GM12872 (cell line): ENCODE data around the gene RPS19BP1.

Experiments used
- TF ChIP-seq, protein P1 (sequence below): IDR thresholded peaks from 3 replicates; pipeline ENCODE4 v1.5.1; 2011; ENCODE audit warnings: low read depth, mild to moderate bottlenecking, low read length, moderate library complexity; ENCODE audit not compliant: insufficient read depth

Gene RPS19BP1

DNA sequence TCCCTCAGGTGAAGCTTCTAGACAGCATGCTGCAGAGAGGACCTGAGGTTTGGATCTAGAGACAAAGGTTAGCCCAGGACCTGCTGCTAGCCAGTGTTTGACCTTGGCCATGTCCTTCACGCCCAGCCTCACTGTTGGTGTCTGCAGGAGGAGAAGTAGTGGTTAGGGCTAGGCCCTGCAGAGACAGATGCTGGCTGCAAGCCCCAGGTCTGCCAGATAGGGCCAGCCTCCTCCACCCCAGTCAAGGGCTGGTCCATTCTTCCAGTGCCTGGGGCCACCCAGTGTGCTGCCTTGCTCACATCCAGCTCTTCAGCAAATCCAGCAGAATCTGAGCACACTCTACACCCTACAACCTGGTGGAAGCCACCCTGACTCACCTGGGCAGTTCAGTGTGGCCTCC lies 52.0 kb downstream of the RPS19BP1 start:
- TF ChIP-seq, protein P1, sequence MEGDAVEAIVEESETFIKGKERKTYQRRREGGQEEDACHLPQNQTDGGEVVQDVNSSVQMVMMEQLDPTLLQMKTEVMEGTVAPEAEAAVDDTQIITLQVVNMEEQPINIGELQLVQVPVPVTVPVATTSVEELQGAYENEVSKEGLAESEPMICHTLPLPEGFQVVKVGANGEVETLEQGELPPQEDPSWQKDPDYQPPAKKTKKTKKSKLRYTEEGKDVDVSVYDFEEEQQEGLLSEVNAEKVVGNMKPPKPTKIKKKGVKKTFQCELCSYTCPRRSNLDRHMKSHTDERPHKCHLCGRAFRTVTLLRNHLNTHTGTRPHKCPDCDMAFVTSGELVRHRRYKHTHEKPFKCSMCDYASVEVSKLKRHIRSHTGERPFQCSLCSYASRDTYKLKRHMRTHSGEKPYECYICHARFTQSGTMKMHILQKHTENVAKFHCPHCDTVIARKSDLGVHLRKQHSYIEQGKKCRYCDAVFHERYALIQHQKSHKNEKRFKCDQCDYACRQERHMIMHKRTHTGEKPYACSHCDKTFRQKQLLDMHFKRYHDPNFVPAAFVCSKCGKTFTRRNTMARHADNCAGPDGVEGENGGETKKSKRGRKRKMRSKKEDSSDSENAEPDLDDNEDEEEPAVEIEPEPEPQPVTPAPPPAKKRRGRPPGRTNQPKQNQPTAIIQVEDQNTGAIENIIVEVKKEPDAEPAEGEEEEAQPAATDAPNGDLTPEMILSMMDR, result no peak

GRCh38 chr22:39479254-39479653 lies 53.3 kb downstream of the RPS19BP1 start:
- TF ChIP-seq, protein P1, result no peak
